ENCODE results near the gene ALDH3A2. TPM values are rescaled to one million over a fixed set of nuclear protein-coding genes. Genes with fewer than 3 reads are reported as not detected.

ALDH3A2 gene
- total RNA-seq, 1 experiment from 2014 or later = 97.3 TPM

- ChIA-PET CTCF (no interaction called here), POLR2A (ENCODE audit: low non-redundant PET) (no interaction called here)
- no peaks in the 10 kb centered on the region for H3K9me3 ChIP-seq (ENCODE audit: low read depth, low read length, poor library complexity, severe bottlenecking)
- intact Hi-C loops (cut with micrococcal nuclease; ENCODE audit: unreplicated experiment) = loop anchor here (5.0 kb wide), 2 partner anchors 132 to 282 kb away; partner anchors contain the start of gene B9D1
- H3K4me1 ChIP-seq (ENCODE audit: insufficient read depth, low read length, poor library complexity, severe bottlenecking) = peaks cover 12% of the 10 kb centered on the region
- DNase-seq (ENCODE audit: low spot score) = no peak
- no TSS peak for BruUV-seq (replicated peaks)
- no peak overlapping the region for H3K4me3 ChIP-seq (ENCODE audit: low read depth, low read length, poor library complexity, severe bottlenecking)
- H3K27me3 ChIP-seq (replicated peaks; ENCODE audit: insufficient read depth, low read depth, low read length, poor library complexity) = no peaks in the 10 kb centered on the region
- H3K27ac ChIP-seq (ENCODE audit: low read depth, low read length, poor library complexity, severe bottlenecking) = no peak overlapping the region
- H3K36me3 ChIP-seq (ENCODE audit: insufficient read depth, low read length, poor library complexity, severe bottlenecking) = no peaks in the 10 kb centered on the region
- TF ChIP-seq CTCF (conservative IDR thresholded peaks at IDR 0.05; ENCODE audit: low read depth, low read length) = no peak
- TF ChIP-seq EZH2 (IDR thresholded peaks at IDR 0.05; ENCODE audit: borderline replicate concordance, low read depth, low read length, poor library complexity, severe bottlenecking) = no peak
Observed at GRCh38 chr17:19644493-19645210, 3.9 kb upstream of the ALDH3A2 start.

- DNase-seq (ENCODE audit: low spot score) = peak; percentile 62
- TF ChIP-seq CTCF (conservative IDR thresholded peaks at IDR 0.05; ENCODE audit: low read depth, low read length) = peak; percentile 92
- TF ChIP-seq EZH2 (IDR thresholded peaks at IDR 0.05; ENCODE audit: borderline replicate concordance, low read depth, low read length, poor library complexity, severe bottlenecking) = no peak
- Histone ChIP-seq H3K4me1 (ENCODE audit: insufficient read depth, low read length, poor library complexity, severe bottlenecking) (peaks cover 14% of the 10 kb centered on the region), H3K27me3 (replicated peaks; ENCODE audit: insufficient read depth, low read depth, low read length, poor library complexity) (no peaks in the 10 kb centered on the region), H3K27ac (ENCODE audit: low read depth, low read length, poor library complexity, severe bottlenecking) (no peak overlapping the region), H3K4me3 (ENCODE audit: low read depth, low read length, poor library complexity, severe bottlenecking) (no peak overlapping the region), H3K9me3 (ENCODE audit: low read depth, low read length, poor library complexity, severe bottlenecking) (no peaks in the 10 kb centered on the region), H3K36me3 (ENCODE audit: insufficient read depth, low read length, poor library complexity, severe bottlenecking) (no peaks in the 10 kb centered on the region)
- BruUV-seq (replicated peaks) = no TSS peak
- ChIA-PET POLR2A (ENCODE audit: low non-redundant PET) (no interaction called here), CTCF (interaction anchor here (0.6 kb wide), 1 partner anchor 45 kb away, joined by 3 read pairs; no protein-coding TSS in a partner anchor)
- intact Hi-C loops (cut with micrococcal nuclease; ENCODE audit: unreplicated experiment) = loop anchor here (5.0 kb wide), 2 partner anchors 133 to 283 kb away; partner anchors contain the start of gene B9D1
Observed at GRCh38 chr17:19645734-19646201, 2.8 kb upstream of the ALDH3A2 start.

GRCh38 chr17:19646788-19647696, 1.5 kb upstream of the ALDH3A2 start:
- Histone ChIP-seq H3K4me3 (ENCODE audit: low read depth, low read length, poor library complexity, severe bottlenecking) (peak overlapping the region; percentile 81), H3K4me1 (ENCODE audit: insufficient read depth, low read length, poor library complexity, severe bottlenecking) (peaks cover 27% of the 10 kb centered on the region), H3K27me3 (replicated peaks; ENCODE audit: insufficient read depth, low read depth, low read length, poor library complexity) (no peaks in the 10 kb centered on the region), H3K27ac (ENCODE audit: low read depth, low read length, poor library complexity, severe bottlenecking) (peak overlapping the region; percentile 79), H3K36me3 (ENCODE audit: insufficient read depth, low read length, poor library complexity, severe bottlenecking) (no peaks in the 10 kb centered on the region), H3K9me3 (ENCODE audit: low read depth, low read length, poor library complexity, severe bottlenecking) (no peaks in the 10 kb centered on the region)
- no peak for TF ChIP-seq CTCF (conservative IDR thresholded peaks at IDR 0.05; ENCODE audit: low read depth, low read length)
- TF ChIP-seq EZH2 (IDR thresholded peaks at IDR 0.05; ENCODE audit: borderline replicate concordance, low read depth, low read length, poor library complexity, severe bottlenecking) = no peak
- ChIA-PET POLR2A (ENCODE audit: low non-redundant PET) (no interaction called here), CTCF (interaction anchor here (0.7 kb wide), 2 partner anchors 8 to 284 kb away, joined by 4 to 7 read pairs; no protein-coding TSS in a partner anchor)
- intact Hi-C loops (cut with micrococcal nuclease; ENCODE audit: unreplicated experiment) = loop anchor here (5.0 kb wide), 2 partner anchors 135 to 285 kb away; partner anchors contain the start of gene B9D1
- no TSS peak for BruUV-seq (replicated peaks)
- DNase-seq (ENCODE audit: low spot score) = peak; percentile 10
